ENCODE results near the gene ARHGEF28. TPM values are rescaled to one million over a fixed set of nuclear protein-coding genes. Genes with fewer than 3 reads are reported as not detected.
A peak's percentile ranks its signal among the peaks of the same experiment; 100 is the strongest.

The ARHGEF28 gene
- total and polyA plus RNA-seq, 2 experiments from 2014 or later = 3.5 to 11.2 TPM

GRCh38 chr5:73826301-73827105 is 200.5 kb downstream of the ARHGEF28 start:
- no peak overlapping the region for H2AFZ ChIP-seq
- no peaks in the 10 kb centered on the region for H3K27me3 ChIP-seq
- peak overlapping the region; percentile 24 for H3K27ac ChIP-seq
- no peaks in the 10 kb centered on the region for H3K9me3 ChIP-seq (ENCODE audit: low read depth)
- peak; percentile 15 for DNase-seq (ENCODE audit: low spot score)
- H3K79me2 ChIP-seq = no peaks in the 10 kb centered on the region
- no peaks in the 10 kb centered on the region for H3K9me2 ChIP-seq (replicated peaks; ENCODE audit: insufficient read depth)
- no peak overlapping the region for H3K4me3 ChIP-seq
- peaks cover 11% of the 10 kb centered on the region for H3K4me1 ChIP-seq (ENCODE audit: insufficient read depth)
- H3K4me2 ChIP-seq = no peak overlapping the region
- TF ChIP-seq CTCF (IDR thresholded peaks at IDR 0.05; ENCODE audit: poor library complexity) = no peak
- no peak for TF ChIP-seq EZH2phosphoT487 (IDR thresholded peaks at IDR 0.05; ENCODE audit: low read depth, severe bottlenecking, unreplicated experiment)
- no peak for TF ChIP-seq EZH2 (IDR thresholded peaks at IDR 0.05; ENCODE audit: borderline replicate concordance)
- no peaks in the 10 kb centered on the region for H4K20me1 ChIP-seq (ENCODE audit: insufficient read depth, poor library complexity, severe bottlenecking)
- 65% methylated on average over 7 of the region's 7 CpGs for WGBS (ENCODE audit: low lambda C conversion rate, missing lambda C conversion rate)
- H3K36me3 ChIP-seq (replicated peaks; ENCODE audit: insufficient read depth, low read depth) = no peaks in the 10 kb centered on the region

GRCh38 chr5:73827106-73827450 is 201.1 kb downstream of the ARHGEF28 start:
- H3K4me1 ChIP-seq (ENCODE audit: insufficient read depth) = peaks cover 11% of the 10 kb centered on the region
- H3K27me3 ChIP-seq = no peaks in the 10 kb centered on the region
- WGBS (ENCODE audit: low lambda C conversion rate, missing lambda C conversion rate) = 61% methylated on average over 1 of the region's 1 CpG
- H4K20me1 ChIP-seq (ENCODE audit: insufficient read depth, poor library complexity, severe bottlenecking) = no peaks in the 10 kb centered on the region
- H3K79me2 ChIP-seq = no peaks in the 10 kb centered on the region
- H3K4me2 ChIP-seq = no peak overlapping the region
- no peak for DNase-seq (ENCODE audit: low spot score)
- no peak for TF ChIP-seq EZH2phosphoT487 (IDR thresholded peaks at IDR 0.05; ENCODE audit: low read depth, severe bottlenecking, unreplicated experiment)
- TF ChIP-seq CTCF (IDR thresholded peaks at IDR 0.05; ENCODE audit: poor library complexity) = no peak
- TF ChIP-seq EZH2 (IDR thresholded peaks at IDR 0.05; ENCODE audit: borderline replicate concordance) = no peak
- no peak overlapping the region for H3K27ac ChIP-seq
- H3K4me3 ChIP-seq = no peak overlapping the region
- H3K9me2 ChIP-seq (replicated peaks; ENCODE audit: insufficient read depth) = no peaks in the 10 kb centered on the region
- H3K9me3 ChIP-seq (ENCODE audit: low read depth) = no peaks in the 10 kb centered on the region
- H3K36me3 ChIP-seq (replicated peaks; ENCODE audit: insufficient read depth, low read depth) = no peaks in the 10 kb centered on the region
- H2AFZ ChIP-seq = no peak overlapping the region

GRCh38 chr5:73828465-73828864 is 202.5 kb downstream of the ARHGEF28 start:
- H3K4me3 ChIP-seq = no peak overlapping the region
- WGBS (ENCODE audit: low lambda C conversion rate, missing lambda C conversion rate) = 91% methylated on average over 3 of the region's 3 CpGs
- H3K27ac ChIP-seq = no peak overlapping the region
- H3K4me1 ChIP-seq (ENCODE audit: insufficient read depth) = peaks cover 2% of the 10 kb centered on the region
- no peaks in the 10 kb centered on the region for H3K9me2 ChIP-seq (replicated peaks; ENCODE audit: insufficient read depth)
- H3K4me2 ChIP-seq = no peak overlapping the region
- no peaks in the 10 kb centered on the region for H3K27me3 ChIP-seq
- no peak overlapping the region for H2AFZ ChIP-seq
- no peaks in the 10 kb centered on the region for H3K36me3 ChIP-seq (replicated peaks; ENCODE audit: insufficient read depth, low read depth)
- H3K79me2 ChIP-seq = no peaks in the 10 kb centered on the region
- no peak for TF ChIP-seq EZH2 (IDR thresholded peaks at IDR 0.05; ENCODE audit: borderline replicate concordance)
- TF ChIP-seq EZH2phosphoT487 (IDR thresholded peaks at IDR 0.05; ENCODE audit: low read depth, severe bottlenecking, unreplicated experiment) = no peak
- TF ChIP-seq CTCF (IDR thresholded peaks at IDR 0.05; ENCODE audit: poor library complexity) = no peak
- no peaks in the 10 kb centered on the region for H3K9me3 ChIP-seq (ENCODE audit: low read depth)
- no peaks in the 10 kb centered on the region for H4K20me1 ChIP-seq (ENCODE audit: insufficient read depth, poor library complexity, severe bottlenecking)
- DNase-seq (ENCODE audit: low spot score) = no peak
